GM19468 (cell line): ENCODE results near the gene CTBP1.

Experiments
- ATAC-seq: cut with Tn5 transposase; IDR thresholded peaks from one replicate; pipeline ENCODE4 v1.9.1; 2021; ENCODE audit warnings: mild to moderate bottlenecking, moderate library complexity, moderate number of reproducible peaks; ENCODE audit not compliant: unreplicated experiment; ENCODE audit errors: extremely low read depth

CTBP1 gene

GRCh38 chr4:1251773-1252066, 2.8 kb upstream of the CTBP1 start:
- ATAC-seq, result no peak

- ATAC-seq, result no peak
Observed at GRCh38 chr4:1250921-1251772, 2.2 kb upstream of the CTBP1 start.

DNA sequence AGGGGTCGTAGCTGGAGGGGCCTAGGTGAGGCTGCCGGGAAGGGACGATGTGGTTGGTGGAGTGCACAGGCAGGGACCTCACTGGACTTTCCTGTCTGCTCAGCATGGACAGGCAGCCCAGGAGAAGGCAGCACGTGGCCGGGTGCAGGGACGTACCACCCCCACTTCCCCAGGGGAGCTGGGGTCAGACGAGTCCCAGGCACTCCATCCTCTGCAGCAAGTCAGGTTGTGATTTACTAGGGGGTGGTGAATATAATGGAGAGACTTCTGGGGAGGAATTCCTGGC, 1.5 kb upstream of the CTBP1 start:
- no peak for ATAC-seq

DNA sequence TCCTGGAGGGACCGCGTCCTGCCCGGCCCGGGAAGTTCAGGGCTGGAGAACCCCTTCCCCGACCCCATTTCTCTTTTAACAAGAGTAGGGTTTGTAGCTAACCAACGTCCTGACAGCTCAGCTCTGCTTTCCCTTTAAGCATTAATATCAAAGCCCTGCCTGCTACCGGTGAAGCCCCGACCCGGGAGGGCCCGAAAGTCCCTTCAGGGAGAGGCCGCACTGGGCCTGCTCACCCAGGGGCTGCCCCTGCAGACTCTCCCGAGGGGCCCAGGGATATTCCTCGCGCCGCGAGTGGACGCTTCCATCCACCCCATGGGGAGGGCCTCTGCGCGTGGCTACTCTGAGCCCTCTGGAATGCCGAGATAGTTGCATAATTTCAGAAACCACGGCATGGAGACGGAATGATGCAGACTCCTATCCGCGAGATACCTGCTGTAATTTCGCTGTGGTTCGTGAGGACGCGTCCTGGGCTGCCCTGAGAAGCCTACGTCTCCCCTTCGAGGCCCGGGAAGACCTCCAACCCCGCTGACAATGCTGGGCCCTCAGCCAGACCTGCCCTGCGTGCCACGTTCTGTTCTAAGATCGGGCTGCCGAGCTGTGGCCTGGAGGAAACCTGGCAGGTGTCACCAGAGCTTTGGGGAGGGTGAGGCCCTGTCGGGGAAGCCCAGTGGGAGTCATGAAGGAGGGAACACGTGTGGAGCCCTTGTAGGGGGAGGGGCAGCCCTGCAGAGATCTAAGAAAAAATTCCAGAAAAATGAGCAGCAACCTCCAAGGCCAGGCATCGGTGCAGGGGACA, 999 bp upstream of the CTBP1 start:
- no peak for ATAC-seq

DNA sequence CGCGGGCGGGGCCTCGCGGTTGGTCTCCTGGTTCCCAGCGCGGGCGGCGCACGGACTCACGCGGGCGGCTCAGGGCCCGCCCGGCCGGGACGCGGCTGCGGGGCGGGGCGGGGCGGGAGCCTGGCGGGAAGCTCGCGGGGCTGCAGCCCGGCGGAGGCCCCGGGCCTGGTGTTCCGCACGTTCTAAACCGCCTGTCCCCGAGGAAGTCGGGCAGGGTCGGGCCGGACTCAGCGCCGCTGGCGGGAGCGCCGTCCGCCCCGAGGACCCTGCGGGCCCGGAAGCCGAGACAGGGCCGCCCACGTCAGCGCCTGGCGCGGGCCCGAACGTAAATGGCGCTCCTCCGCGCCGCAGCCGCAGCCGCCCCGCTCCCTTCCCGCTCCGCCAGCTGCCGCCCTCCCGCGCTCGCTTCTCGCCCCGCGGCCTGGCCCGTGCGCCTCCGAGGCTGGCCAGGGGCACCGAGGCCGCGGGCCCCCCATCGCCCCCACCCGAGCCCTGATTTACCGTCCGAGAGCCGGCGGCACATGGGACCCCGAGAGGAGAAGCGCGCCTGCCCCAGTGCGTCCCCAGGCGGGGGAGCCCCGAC, 309 bp upstream of the CTBP1 start:
- peak; percentile 23 for ATAC-seq

GRCh38 chr4:1247864-1248244, 1.1 kb downstream of the CTBP1 start:
- ATAC-seq, result no peak

- no peak for ATAC-seq
Observed at GRCh38 chr4:1246901-1247863, 1.7 kb downstream of the CTBP1 start.

- no peak for ATAC-seq
Observed at GRCh38 chr4:1246111-1246881, 2.6 kb downstream of the CTBP1 start.

GRCh38 chr4:1245481-1246051, 3.4 kb downstream of the CTBP1 start:
- ATAC-seq, result no peak

DNA sequence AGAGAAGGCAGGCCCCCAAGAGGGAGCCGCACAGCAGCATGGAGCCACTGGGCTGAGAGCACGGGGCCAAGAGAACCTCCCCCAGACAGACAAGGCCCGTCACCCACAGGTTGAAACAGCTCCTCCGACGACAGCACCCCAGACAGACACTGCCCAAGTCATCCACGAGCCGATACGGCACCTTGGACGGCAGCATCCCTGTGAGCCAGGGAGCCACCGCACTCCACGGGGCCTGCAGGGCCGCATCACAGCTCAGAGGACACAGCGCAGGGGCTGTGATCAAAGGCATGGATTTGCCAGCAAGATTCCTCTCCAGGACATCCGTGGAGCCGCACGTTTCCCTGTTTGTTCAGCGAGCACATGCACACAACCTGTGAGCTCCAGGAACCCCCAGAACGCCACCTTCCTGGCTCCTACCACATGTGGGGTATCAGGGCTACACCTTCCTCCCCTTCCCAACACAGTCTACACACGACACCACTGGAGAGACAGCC, 3.9 kb downstream of the CTBP1 start:
- no peak for ATAC-seq

DNA sequence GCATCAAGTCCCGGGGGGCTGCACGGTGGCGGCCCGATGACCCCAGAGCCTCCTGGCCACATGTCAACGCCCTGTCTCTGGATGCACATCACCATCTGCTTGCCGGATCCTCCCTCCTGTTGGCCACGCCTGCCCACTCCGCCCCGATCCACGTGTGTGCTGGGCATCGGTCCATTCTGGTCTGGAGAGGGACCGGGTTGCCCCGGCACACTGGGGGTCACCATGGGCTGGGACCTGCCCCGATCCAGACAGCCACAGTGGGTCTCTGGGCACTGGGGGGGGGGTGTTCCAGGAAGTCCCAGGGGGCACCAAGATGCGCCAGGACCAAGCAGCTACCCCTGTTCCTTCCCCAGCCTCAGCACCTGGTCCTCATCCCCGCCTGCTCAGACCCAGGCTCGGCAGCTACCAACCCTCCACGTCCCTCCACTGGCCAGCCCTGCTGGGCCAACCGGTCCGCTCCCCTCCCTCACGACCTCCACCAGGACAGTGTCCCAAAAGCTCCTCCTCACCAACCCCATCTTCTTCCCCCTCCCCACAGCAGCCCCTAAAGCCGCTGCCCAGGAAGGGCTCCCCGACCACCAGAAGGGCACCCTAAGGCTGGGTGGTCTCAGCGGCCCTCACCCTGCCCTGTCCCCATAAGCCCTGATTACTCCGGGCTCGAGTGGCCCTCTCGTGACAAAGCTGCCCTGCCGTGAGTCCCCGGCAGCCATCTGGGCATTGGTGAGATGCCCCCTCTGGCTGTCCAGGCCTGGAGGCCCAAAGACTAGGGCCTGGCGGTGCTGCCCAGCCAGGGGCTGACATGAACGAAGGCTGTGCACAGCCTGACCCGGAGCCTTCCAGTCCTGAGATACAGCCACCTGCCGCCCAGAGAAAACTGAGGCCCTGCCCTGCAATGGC, 4.6 kb downstream of the CTBP1 start:
- no peak for ATAC-seq

GRCh38 chr4:1243451-1244080, 5.4 kb downstream of the CTBP1 start:
- no peak for ATAC-seq

DNA sequence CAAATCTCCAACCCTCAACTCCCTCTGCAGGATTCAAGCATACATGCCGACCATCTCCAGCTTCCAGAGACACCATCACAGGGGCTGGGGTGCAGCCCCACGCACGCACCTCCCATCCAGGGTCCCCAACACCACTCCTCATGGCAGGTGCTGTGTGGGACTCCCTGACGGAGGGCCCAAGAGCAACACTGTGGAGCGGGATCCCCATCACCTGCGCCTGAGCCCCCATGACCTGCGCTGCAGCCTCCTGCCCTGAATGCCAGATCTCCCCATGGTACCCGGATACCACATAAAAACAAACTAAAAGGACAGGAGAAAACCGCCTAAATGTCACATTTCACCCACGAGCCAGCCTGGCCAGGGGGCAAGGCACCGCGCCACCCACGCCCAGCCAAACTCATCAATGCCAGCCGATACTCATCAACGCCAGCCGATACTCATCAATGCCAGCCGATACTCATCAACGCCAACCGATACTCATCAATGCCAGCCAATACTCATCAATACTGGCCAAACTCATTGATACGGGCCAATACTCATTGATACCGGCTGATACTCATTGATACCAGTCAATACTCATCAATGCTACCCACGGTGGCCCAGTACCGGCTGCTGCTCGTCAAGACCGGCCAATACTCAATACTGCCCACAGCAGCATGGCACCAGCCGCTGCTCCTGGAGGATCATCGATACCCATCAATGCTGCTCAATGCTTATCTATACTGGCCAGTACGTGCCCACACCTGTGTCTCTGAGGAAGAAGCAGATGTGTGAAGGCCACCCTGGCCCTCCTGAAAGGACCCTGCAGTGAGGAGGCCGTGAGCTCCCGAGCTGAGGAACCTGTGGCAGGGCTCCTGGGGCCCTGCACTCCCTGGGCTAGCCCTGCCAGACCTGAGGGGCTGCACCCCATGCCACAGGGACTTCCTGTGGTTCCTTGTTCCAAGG, 6.2 kb downstream of the CTBP1 start:
- no peak for ATAC-seq

DNA sequence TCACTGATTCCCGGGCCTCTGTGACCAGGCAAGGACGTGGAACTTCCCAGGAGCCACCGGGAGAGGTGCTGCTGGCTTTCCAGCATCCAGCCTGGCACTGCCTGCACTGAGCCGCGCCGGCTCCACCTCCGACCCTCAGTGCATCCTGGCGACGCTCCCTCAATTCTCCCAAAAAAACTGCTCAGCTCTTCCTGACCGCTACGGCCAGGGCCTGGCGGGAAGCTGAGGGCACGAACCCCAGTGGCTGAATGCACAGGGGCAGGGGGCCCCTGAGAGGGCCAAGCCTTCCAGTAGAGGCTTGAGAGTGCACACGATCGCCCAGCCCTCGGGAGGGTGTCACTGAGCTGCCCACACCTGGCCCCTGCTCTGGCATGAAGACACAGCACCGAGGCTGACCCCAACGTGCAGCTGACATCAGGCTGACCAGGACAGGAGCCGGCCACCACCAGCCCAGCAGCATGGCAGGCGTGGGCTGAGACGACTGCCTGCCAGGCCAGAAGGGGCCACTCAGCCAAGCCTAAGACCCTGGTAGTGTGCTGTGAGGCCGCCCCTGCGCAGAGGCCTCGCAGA, 6.9 kb downstream of the CTBP1 start:
- no peak for ATAC-seq

- no peak for ATAC-seq
Observed at GRCh38 chr4:1241466-1241935, 7.4 kb downstream of the CTBP1 start.

- no peak for ATAC-seq
Observed at GRCh38 chr4:1240721-1241465, 8.0 kb downstream of the CTBP1 start.
